ENCODE data around the gene CACNA1C.

Gene CACNA1C

DNA sequence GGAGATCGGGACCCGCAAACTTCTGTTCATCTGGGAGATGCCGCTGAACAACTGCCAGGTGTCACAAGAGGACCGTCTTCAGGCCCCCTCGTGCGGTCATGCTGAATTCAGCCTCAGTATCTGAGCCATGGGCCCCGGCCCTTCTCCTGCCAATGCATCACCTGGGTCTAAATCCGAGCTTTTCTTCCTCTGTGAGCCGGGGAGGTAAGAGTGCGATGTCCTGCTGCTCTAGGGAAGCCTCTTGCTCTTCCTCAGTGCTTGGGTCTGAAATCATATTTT lies 586.2 kb downstream of the CACNA1C start:
- no peak for DNase-seq

DNA sequence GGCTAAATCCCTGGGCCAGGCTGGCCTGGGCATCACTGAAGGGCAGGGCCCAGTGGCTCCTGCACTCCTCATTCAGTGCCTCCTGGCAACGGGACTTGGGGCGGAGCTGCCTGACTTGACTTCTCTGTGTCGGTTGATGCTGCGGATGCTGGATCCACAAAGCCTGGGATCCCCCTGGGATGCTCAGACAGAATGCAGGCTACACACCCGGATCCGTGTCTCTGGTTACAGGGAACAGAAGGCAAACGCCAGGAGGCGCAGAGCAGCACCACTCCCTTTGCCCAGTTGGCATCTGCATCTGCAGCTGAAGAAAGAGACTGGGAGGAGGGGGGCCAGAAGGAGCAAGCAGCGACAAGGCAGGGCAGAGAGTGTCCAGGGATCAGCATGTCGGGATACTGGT lies 587.5 kb downstream of the CACNA1C start:
- DNase-seq: no peak

- no peak for DNase-seq
Observed at GRCh38 chr12:2640709-2641108, 587.9 kb downstream of the CACNA1C start.

DNA sequence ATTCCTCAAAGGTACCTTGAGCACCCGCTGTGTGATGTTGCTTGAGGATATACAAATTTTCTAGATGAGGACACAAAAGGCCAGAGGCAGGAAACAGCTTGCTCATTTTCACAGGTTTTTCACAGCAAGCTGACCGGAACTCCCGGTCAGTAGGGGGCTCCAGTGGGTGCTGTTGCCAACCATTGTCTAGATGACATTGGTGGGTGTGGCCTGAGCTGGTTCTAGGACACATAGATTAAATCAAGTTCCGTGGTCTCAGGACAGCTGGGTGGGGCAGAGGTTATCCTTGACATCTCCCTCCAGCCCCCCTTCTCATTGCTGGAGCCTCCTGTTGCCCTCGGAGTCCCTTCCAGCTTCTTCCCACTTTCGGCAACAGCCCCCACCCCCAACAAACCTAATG lies 588.4 kb downstream of the CACNA1C start:
- no peak for DNase-seq

- DNase-seq: no peak
Observed at GRCh38 chr12:2641761-2642160, 589.0 kb downstream of the CACNA1C start.

- no peak for DNase-seq
Observed at GRCh38 chr12:2642176-2642892, 589.5 kb downstream of the CACNA1C start.

- no peak for DNase-seq
Observed at GRCh38 chr12:2642896-2643425, 590.2 kb downstream of the CACNA1C start.

GRCh38 chr12:2643576-2644135 lies 590.9 kb downstream of the CACNA1C start:
- no peak for DNase-seq

DNA sequence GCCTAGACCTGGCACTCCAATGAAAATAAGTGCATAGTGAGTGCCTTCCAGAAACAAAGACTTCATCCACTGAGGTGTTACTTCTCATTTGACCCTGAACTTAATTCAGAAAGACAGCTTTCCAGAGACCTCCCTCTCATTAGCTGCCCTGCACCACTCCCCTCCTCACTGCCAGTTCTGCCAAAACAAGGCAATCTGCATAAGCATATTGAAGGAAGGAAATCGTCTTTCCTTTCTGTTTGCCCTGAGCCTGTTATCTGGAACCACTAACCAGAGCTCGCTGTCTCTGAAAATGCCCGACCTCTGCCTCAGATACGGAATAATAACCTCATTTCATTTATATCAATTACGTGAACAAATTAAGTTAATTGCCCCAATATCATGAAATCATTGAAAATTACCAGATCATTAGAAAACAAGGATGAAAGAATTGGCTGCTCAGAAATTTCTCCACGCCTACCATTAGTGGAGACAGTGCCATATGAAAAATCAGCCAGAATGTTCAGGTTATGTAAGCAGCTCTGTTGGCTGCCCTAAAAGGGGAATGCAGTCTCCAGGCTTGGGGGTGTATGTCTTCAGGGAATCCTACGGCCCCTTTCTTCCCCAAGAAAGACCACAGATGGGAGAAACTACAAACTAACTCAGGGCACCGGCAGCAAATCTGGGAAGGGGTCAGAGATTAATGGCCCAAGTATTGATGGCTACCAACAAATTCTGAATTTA lies 592.1 kb downstream of the CACNA1C start:
- no peak for DNase-seq

GRCh38 chr12:2645460-2645859 lies 592.7 kb downstream of the CACNA1C start:
- DNase-seq: no peak

- DNase-seq: no peak
Observed at GRCh38 chr12:2646341-2646740, 593.6 kb downstream of the CACNA1C start.

DNA sequence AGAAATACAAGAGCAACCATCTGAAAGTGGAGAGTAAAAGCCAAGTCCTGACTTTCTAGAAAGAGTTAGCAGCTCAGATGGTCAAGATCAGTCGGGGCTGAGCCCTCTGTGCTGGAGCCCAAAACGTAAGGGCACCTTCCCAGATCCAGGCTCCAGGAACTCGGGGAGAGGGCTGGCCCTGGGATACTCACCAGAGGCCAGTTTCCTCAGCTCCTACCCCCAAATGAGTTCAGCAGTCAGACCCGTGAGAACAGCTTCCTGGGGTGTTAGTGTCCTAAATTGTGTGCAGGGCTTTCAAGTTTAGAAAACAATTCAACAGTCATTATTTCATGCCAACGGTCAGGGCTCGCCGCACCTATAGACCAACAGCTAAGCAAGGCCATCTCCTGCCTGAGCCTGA lies 594.4 kb downstream of the CACNA1C start:
- DNase-seq: no peak

DNA sequence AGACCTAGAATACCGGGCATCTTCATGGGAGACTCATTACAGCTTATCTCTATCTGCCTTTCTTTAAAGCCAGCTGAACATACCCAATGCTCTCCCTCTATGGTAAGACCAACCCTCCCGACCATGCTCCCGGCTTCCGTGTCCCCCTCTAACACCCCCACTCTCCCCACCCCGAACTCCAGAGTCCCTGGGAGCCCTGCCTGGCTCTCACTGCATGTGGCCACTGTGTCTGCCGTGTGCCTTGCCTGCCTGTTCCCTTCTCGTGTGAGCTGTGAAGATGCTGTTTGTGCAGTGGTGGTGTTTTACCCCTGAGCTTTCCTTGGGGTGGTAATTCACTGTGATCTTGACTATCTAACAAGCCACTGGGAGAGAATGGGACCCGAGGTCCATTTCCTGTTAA lies 595.6 kb downstream of the CACNA1C start:
- DNase-seq: no peak

GRCh38 chr12:2649201-2650030 lies 596.6 kb downstream of the CACNA1C start:
- DNase-seq: no peak

- DNase-seq: no peak
Observed at GRCh38 chr12:2650261-2651067, 597.7 kb downstream of the CACNA1C start.

GRCh38 chr12:2651068-2651965 lies 598.5 kb downstream of the CACNA1C start:
- no peak for DNase-seq

- no peak for DNase-seq
Observed at GRCh38 chr12:2652011-2652400, 599.2 kb downstream of the CACNA1C start.

DNA sequence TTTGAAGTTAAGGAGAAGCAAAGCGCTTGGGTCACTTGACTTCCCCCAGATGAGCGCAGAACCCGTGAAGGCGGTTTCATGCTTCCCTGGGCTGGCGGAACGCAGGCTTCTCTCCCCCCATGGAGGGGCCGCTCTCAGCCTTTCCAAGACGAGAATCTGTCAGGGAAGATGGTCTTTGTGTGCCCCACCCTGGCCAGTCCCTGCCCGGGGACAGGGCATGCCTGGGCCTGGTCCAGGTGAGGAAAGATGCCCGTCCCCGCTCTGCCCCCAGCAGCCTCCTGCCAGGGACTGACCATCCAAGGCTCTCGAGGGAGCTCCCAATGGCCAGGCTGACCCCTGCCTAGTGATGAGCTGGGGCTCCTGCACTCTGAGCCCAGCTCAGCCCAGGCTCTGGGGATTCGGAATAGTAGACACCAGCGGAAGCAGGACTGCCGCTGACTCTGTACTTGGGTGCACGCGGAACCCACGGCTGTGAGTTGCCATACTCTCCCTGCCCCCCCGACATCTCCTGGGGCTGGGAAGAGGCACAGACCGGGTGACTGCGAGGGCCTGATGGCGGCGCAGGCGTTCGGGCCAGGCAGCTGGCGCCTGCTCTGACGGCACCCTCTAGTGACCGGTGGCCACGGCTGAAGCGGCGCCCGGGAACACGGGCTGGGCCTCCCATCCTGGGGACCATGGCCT lies 599.8 kb downstream of the CACNA1C start:
- no peak for DNase-seq

- no peak for DNase-seq
Observed at GRCh38 chr12:2653461-2653965, 600.7 kb downstream of the CACNA1C start.

- no peak for DNase-seq
Observed at GRCh38 chr12:2654311-2654710, 601.5 kb downstream of the CACNA1C start.

Measured in activated gamma-delta T cell (primary cell).